ENCODE results near the gene DIS3L2. TPM values are rescaled to one million over a fixed set of nuclear protein-coding genes. Genes with fewer than 3 reads are reported as not detected.

The DIS3L2 gene, protein sequence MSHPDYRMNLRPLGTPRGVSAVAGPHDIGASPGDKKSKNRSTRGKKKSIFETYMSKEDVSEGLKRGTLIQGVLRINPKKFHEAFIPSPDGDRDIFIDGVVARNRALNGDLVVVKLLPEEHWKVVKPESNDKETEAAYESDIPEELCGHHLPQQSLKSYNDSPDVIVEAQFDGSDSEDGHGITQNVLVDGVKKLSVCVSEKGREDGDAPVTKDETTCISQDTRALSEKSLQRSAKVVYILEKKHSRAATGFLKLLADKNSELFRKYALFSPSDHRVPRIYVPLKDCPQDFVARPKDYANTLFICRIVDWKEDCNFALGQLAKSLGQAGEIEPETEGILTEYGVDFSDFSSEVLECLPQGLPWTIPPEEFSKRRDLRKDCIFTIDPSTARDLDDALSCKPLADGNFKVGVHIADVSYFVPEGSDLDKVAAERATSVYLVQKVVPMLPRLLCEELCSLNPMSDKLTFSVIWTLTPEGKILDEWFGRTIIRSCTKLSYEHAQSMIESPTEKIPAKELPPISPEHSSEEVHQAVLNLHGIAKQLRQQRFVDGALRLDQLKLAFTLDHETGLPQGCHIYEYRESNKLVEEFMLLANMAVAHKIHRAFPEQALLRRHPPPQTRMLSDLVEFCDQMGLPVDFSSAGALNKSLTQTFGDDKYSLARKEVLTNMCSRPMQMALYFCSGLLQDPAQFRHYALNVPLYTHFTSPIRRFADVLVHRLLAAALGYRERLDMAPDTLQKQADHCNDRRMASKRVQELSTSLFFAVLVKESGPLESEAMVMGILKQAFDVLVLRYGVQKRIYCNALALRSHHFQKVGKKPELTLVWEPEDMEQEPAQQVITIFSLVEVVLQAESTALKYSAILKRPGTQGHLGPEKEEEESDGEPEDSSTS
- total RNA-seq (2014; rRNA removed; shearing (Covaris generic)): 21.4 and 28.1 TPM in 2 replicates

DNA sequence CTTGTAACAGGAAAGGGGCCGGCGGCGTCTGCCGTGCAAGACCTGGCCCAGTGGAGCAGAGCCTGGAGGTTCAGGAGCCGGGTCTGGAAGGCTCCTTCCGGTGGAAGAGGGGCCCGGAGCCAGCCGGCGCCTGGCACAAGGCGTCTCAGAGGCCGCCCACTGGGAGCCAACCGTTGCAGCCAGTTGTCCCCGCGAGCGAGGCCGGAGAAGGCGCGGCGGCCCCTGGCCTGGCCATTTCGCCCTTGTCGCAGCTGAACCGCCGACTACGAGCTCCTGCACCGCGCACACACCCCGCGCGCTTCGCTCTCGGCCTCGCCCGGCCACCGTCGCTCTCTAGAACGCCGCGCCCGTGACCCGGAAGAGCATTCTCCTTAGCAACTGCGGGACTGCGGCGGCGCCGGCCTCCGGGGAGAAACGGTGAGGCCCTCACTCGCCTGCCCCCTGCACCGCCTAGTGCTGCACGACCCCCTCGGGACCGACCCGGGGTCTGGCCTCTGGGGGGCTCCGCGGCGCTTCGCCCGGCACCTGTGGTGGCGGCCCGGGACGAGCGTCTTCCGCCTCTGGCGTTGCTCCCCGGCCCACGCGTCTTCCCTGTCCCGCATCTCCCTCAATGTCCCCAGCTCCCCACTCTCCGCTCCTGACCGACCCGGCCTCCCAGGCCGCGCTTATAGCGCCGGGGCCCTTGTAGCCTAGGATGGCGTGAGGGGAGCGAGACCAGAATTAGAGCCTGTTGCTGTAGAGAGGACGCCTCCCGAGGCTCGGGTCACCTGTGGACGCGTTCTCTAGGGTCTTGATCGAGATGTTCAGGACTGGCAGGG lies at the start of gene DIS3L2:
Gene DIS3L2, plus strand, starts transcription at position 365 of the 818 bp plus-strand sequence. CDS start 53,215 bp downstream, outside the sequence.

DNA sequence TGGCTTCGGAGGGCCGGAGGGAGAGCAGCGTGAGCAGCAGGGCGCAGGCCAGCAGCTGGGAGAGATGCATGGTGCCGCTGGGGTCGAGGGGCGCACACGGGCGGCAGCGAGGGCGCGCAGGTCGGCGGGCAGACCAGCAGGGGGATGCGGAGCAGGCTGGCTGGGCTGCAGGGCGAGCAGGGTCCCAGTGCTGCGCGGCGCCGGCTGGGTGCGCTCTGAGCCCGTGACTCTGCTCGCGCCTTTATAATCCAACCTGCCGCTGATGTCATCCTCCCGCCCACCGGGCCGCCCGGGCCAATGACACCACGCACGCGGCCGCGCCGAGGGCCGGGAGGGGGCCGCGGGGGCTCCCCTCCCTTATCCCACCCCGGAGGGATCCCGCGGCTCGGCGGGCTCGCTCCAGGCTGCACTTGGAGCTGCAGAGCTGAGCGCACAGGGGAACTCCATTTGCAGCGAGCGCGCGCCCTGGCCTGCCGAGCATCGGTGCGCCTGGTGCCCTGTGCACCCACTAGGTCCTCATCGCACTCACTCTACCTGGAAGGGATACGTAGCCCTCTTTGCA lies 35.3 kb upstream of the DIS3L2 start, which contains the start of gene NPPC:
Gene NPPC, minus strand, starts transcription at position 217 of the 562 bp plus-strand sequence. Its CDS starts 147 bp downstream, at position 70.

DNA sequence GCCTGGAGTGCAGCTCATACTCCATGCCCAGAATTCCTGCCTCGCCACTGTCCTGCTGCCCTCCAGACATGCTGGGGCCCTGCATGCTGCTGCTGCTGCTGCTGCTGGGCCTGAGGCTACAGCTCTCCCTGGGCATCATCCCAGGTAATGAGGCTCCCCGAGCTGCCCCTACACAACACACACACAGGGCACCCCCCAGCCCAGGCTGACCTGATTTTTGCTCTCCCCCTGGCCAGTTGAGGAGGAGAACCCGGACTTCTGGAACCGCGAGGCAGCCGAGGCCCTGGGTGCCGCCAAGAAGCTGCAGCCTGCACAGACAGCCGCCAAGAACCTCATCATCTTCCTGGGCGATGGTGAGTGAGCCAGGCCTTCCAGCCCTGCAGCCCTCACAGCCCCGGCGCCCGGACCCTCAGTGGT lies 417.2 kb downstream of the DIS3L2 start, which contains the start of gene ALPP:
Gene ALPP, plus strand, starts transcription at position 17 of the 417 bp plus-strand sequence. Its CDS starts 52 bp downstream, at position 69.

Small RNA genes lying within 50 kb of the gene (small RNA-seq; reads per million reads assigned to genes)
- gene AC068134.3 (not detected), gene AC068134.4 (not detected), gene MIR562 (not detected)

Other genes with a start within 250 kb of the DIS3L2 start
- gene PDE6D, start 180.4 kb upstream of the DIS3L2 start, total RNA-seq (2014; rRNA removed; shearing (Covaris generic)): 22.3 and 23.4 TPM in 2 replicates
- gene COPS7B, start 175.3 kb upstream of the DIS3L2 start, total RNA-seq (2014; rRNA removed; shearing (Covaris generic)): 23.2 and 27.6 TPM in 2 replicates
- gene NPPC, start 35.3 kb upstream of the DIS3L2 start, total RNA-seq (2014; rRNA removed; shearing (Covaris generic)): 0.50 and 2.9 TPM in 2 replicates

Measured in A375 (cell line).